ENCODE data around the gene ALKBH5. TPM values are rescaled to one million over a fixed set of nuclear protein-coding genes. Genes with fewer than 3 reads are reported as not detected.

Gene ALKBH5
- polyA plus RNA-seq, 3 donors: 50.4 to 79.1 (median 78.9) TPM

DNA sequence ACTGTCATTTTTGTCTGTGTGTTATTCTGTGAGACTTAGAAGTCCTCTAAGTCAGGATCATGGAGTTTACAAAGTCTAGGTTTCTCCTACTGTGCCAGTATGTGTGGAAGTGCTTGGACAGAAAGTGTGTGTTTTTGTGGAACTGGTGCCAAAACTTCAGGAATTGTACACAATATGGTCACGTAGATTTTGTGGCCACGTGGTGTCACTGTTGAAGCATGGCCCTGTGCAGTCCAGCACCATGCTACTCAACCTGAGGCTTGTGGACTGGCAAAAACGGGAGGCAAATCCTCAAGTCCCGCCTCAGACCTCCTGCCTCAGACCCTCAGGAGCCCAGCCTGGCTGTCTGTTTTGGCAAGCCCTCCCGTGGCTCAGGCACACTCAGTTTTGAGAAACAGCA lies 16.7 kb upstream of the ALKBH5 start:
- no peak overlapping the region for H2AFZ ChIP-seq (ENCODE audit: insufficient read depth, low read depth, low read length, poor library complexity, severe bottlenecking)
- H3K36me3 ChIP-seq (replicated peaks in 1 of 2; ENCODE audit: control insufficient read depth in 1 of 2, insufficient read depth in 2 of 2, low read length in 2 of 2): no peaks in the 10 kb centered on the region
- peaks cover 0 to 6% (median 2%) of the 10 kb centered on the region in 7 donors for H3K9me3 Mint-ChIP-seq
- H3K4me2 ChIP-seq (replicated peaks; ENCODE audit: extremely low read depth, low read length, poor library complexity, severe bottlenecking): no peak overlapping the region
- no peak for DNase-seq
- no peak overlapping the region for H3K4me3 Mint-ChIP-seq
- intact Hi-C loops (cut with micrococcal nuclease): no loop called here
- no peaks in the 10 kb centered on the region for H3K36me3 Mint-ChIP-seq
- no peak for TF ChIP-seq CTCF (IDR thresholded peaks at IDR 0.05)
- no peaks in the 10 kb centered on the region for H3K27me3 ChIP-seq (ENCODE audit: control insufficient read depth in 2 of 2, insufficient read depth in 2 of 2, low read length in 2 of 2)
- H4K20me1 ChIP-seq (ENCODE audit: insufficient read depth, low read length): no peaks in the 10 kb centered on the region
- H3K9ac ChIP-seq (ENCODE audit: insufficient read depth, low read length, poor library complexity, severe bottlenecking): no peak overlapping the region
- H3K4me1 ChIP-seq (ENCODE audit: control insufficient read depth in 1 of 2, insufficient read depth in 2 of 2, low read length in 2 of 2): no peaks in the 10 kb centered on the region
- H3K27me3 Mint-ChIP-seq (ENCODE audit: low read depth in 3 of 3): peaks cover 0 to 2% (median 2%) of the 10 kb centered on the region in 3 donors
- peak overlapping the region in 1 of 7 donors; percentile 0 for H3K27ac Mint-ChIP-seq
- H3K79me2 ChIP-seq (ENCODE audit: insufficient read depth, low read length): no peaks in the 10 kb centered on the region
- no peak overlapping the region for H3K4me3 ChIP-seq (replicated peaks in 1 of 3; ENCODE audit: low read depth in 2 of 3, low read length in 3 of 3)
- H3K9me3 ChIP-seq (replicated peaks in 1 of 2; ENCODE audit: control insufficient read depth in 1 of 2, insufficient read depth in 1 of 2, low read length in 2 of 2): peaks cover 0 to 7% of the 10 kb centered on the region in 2 donors
- 87% methylated on average over 5 of the region's 5 CpGs for WGBS (ENCODE audit: insufficient coverage)
- H3K27ac ChIP-seq (ENCODE audit: low read depth in 1 of 2, low read length in 2 of 2): no peak overlapping the region
- no peaks in the 10 kb centered on the region for H3K4me1 Mint-ChIP-seq

- H3K27me3 ChIP-seq (ENCODE audit: control insufficient read depth in 2 of 2, insufficient read depth in 2 of 2, low read length in 2 of 2): no peaks in the 10 kb centered on the region
- Mint-ChIP-seq H3K36me3 (no peaks in the 10 kb centered on the region), H3K27me3 (ENCODE audit: low read depth in 3 of 3) (peaks cover 0 to 2% (median 2%) of the 10 kb centered on the region in 3 donors), H3K27ac (no peak overlapping the region), H3K4me1 (no peaks in the 10 kb centered on the region), H3K4me3 (no peak overlapping the region), H3K9me3 (peaks cover 0 to 6% (median 2%) of the 10 kb centered on the region in 7 donors)
- H3K4me2 ChIP-seq (replicated peaks; ENCODE audit: extremely low read depth, low read length, poor library complexity, severe bottlenecking): no peak overlapping the region
- H3K4me3 ChIP-seq (replicated peaks in 1 of 3; ENCODE audit: low read depth in 2 of 3, low read length in 3 of 3): no peak overlapping the region
- no peaks in the 10 kb centered on the region for H3K79me2 ChIP-seq (ENCODE audit: insufficient read depth, low read length)
- no peak for DNase-seq
- no peak overlapping the region for H3K9ac ChIP-seq (ENCODE audit: insufficient read depth, low read length, poor library complexity, severe bottlenecking)
- intact Hi-C loops (cut with micrococcal nuclease): no loop called here
- no peaks in the 10 kb centered on the region for H3K36me3 ChIP-seq (replicated peaks in 1 of 2; ENCODE audit: control insufficient read depth in 1 of 2, insufficient read depth in 2 of 2, low read length in 2 of 2)
- H4K20me1 ChIP-seq (ENCODE audit: insufficient read depth, low read length): no peaks in the 10 kb centered on the region
- WGBS (ENCODE audit: insufficient coverage): 95% methylated on average over 9 of the region's 10 CpGs
- H3K9me3 ChIP-seq (replicated peaks in 1 of 2; ENCODE audit: control insufficient read depth in 1 of 2, insufficient read depth in 1 of 2, low read length in 2 of 2): peaks cover 0 to 7% of the 10 kb centered on the region in 2 donors
- H3K27ac ChIP-seq (ENCODE audit: low read depth in 1 of 2, low read length in 2 of 2): no peak overlapping the region
- H3K4me1 ChIP-seq (ENCODE audit: control insufficient read depth in 1 of 2, insufficient read depth in 2 of 2, low read length in 2 of 2): no peaks in the 10 kb centered on the region
- TF ChIP-seq CTCF (IDR thresholded peaks at IDR 0.05): no peak
- H2AFZ ChIP-seq (ENCODE audit: insufficient read depth, low read depth, low read length, poor library complexity, severe bottlenecking): no peak overlapping the region
Measured at GRCh38 chr17:18167421-18167820, 16.2 kb upstream of the ALKBH5 start.

All from CD14-positive monocyte (primary cell).